RWPE1 (cell line): ENCODE measurements around the gene NT5C2.
"Not testable (repeated sequence)": the region's sequence is repeated elsewhere in the genome, so short reads cannot be mapped to it uniquely, and the experiment has no call there.

ENCODE experiments used
- CTCF ChIA-PET: fragments of 350-600 bp; sonication (Branson Sonifier 250); formaldehyde crosslinking; extraction: SDS; loops from one replicate; lab custom pipeline; 2021; lab: Yijun Ruan, JAX
- POLR2A ChIA-PET: fragments of 400-600 bp; formaldehyde crosslinking; extraction: SDS; loops from one replicate; lab custom pipeline; 2020; ENCODE audit warnings: antibody characterized with exemption; ENCODE audit not compliant: low non-redundant PET; lab: Yijun Ruan, JAX
- DNase-seq: peaks from one replicate; pipeline ENCODE4 v3.0.0; 2012; ENCODE audit warnings: low spot score
- H3K27ac ChIP-seq: fragments of 450-650 bp; 2 replicates; pipeline ENCODE4 v1.5.1; 2017
- TF ChIP-seq, protein P1 (sequence below): fragments of 450-650 bp; conservative IDR thresholded peaks from 2 replicates; pipeline ENCODE4 v1.5.1; 2017; ENCODE audit warnings: low read depth, mild to moderate bottlenecking

Gene NT5C2

DNA sequence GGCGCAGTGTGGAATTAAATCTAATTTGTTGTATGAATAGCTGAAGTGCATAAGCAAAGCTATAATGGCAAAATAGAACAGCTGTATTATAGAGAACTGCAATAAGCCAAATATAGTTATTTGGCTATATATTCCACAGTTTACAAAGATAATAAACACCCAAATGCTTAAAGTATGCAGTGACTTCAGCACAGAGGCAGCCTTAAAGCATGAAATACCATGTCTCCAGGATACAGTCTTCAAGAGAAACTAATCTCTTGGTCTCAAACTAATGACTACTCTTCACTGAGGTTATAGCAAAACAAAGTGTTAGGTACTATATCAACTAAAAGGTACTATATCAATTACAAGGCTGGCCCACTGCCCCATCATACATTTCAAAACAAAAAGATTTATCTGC, 48.0 kb downstream of the NT5C2 start:
- ChIA-PET POLR2A (no interaction called here), CTCF (interaction anchor here (0.6 to 0.7 kb wide), 2 partner anchors 10 to 189 kb away, joined by 3 read pairs; no protein-coding TSS in a partner anchor)
- no peak for DNase-seq
- no peak overlapping the region for H3K27ac ChIP-seq
- TF ChIP-seq, protein P1, sequence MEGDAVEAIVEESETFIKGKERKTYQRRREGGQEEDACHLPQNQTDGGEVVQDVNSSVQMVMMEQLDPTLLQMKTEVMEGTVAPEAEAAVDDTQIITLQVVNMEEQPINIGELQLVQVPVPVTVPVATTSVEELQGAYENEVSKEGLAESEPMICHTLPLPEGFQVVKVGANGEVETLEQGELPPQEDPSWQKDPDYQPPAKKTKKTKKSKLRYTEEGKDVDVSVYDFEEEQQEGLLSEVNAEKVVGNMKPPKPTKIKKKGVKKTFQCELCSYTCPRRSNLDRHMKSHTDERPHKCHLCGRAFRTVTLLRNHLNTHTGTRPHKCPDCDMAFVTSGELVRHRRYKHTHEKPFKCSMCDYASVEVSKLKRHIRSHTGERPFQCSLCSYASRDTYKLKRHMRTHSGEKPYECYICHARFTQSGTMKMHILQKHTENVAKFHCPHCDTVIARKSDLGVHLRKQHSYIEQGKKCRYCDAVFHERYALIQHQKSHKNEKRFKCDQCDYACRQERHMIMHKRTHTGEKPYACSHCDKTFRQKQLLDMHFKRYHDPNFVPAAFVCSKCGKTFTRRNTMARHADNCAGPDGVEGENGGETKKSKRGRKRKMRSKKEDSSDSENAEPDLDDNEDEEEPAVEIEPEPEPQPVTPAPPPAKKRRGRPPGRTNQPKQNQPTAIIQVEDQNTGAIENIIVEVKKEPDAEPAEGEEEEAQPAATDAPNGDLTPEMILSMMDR: no peak

DNA sequence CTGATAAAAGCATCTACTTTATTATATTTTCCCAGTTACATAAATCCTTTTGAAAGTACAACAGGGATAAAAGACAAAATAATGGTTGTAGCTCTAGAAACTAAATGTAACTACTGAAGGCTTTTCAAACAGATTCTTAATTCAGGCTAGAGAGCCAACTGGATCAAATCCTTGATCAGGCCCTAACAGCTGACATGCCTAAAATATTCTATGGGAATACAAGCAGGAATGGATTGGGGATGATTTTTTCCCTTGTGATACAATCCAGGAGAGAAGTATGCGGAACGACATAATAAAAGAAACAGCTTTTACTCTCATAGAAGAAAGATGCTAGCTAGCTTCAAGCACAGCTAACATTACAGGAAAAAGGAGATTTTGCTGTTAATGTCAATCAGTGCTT, 49.0 kb downstream of the NT5C2 start:
- TF ChIP-seq, protein P1: no peak
- ChIA-PET CTCF (interaction anchor here (0.5 to 0.9 kb wide), 2 partner anchors 39 to 101 kb away, joined by 3 to 4 read pairs; no protein-coding TSS in a partner anchor), POLR2A (no interaction called here)
- no peak overlapping the region for H3K27ac ChIP-seq
- DNase-seq: no peak

DNA sequence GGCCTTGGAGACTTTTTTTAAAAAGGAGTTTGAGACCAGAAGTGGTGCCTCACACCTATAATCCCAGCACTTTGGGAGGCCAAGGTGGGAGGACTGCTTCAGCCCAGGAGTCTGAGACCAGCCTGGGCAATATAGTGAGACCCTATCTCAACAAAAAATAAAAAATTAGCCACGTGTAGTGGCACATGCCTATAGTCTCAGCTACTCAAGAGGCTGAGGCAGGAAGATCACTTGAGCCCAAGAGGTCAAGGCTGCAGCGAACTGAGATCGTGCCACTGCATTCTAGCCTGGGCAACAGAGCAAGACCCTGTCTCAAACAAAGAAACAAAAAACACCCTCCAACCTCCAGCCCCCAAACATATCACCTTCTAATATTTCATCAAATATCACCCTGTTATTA, 49.4 kb downstream of the NT5C2 start:
- DNase-seq, H3K27ac ChIP-seq, POLR2A ChIA-PET: not testable (repeated sequence)
- CTCF ChIA-PET: interaction anchor here (0.5 kb wide), 1 partner anchor 39 kb away, joined by 4 read pairs; no protein-coding TSS in a partner anchor

DNA sequence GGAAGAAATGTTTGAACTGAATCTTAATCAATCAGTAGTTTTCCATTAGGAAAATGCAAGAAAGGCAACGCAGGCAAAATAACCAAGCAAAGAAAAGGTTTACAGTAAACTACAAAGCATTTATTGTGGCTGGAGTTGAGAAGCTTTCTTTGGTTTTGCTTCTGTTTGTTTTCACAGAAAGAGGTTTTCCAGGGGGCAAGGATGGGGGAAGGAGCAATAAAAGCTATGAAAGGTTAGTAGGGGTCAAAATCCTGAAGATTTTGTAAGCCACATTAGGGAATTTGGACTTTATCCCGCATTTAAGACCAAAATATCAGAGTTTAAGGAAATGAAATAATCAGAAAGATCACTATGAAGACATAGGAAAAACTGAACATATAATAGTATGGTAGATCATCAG, 51.1 kb downstream of the NT5C2 start:
- H3K27ac ChIP-seq: no peak overlapping the region
- TF ChIP-seq, protein P1: no peak
- ChIA-PET POLR2A (no interaction called here), CTCF (interaction anchor here (0.6 to 0.7 kb wide), 2 partner anchors 19 to 153 kb away, joined by 3 to 5 read pairs; no protein-coding TSS in a partner anchor)
- no peak for DNase-seq

DNA sequence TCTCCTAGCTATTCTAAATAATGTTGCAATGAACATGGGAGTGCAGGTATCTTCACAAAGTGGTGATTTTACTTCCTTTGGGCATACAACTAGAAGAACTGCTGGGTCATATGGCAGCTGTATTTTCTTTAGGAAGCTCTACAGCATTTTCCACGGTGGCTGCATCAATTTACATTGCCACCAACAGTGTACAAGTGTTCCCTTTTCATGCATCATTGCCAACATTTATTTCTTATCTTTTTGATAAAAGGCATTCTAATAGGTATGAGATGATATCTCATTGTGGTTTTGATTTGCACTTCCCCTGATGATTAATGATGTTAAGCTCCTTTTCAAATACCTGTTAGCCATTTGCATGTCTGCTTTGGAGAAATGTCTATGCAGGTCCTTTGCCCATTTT, 52.6 kb downstream of the NT5C2 start:
- POLR2A ChIA-PET: no interaction called here
- DNase-seq: no peak
- TF ChIP-seq, protein P1: no peak
- CTCF ChIA-PET: interaction anchor here (0.8 kb wide), 1 partner anchor 30 kb away, joined by 4 read pairs; no protein-coding TSS in a partner anchor
- no peak overlapping the region for H3K27ac ChIP-seq

DNA sequence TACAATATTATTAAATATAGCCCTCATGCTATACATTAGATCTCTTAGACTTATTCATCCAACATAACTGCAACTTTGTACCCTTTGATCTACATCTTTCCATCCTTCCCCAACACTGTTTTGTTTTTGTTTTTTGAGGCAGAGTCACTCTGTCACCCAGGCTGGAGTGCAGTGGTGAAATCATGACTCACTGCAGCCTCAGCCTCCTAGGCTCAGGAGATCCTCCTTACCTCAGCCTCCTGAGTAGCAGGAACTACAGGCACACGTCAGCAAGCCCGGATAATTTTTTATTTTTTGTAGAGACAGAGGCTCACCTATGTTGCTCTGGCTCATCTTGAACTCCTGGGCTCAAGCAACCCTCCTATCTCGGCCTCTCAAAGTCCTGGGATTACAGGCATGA, 53.3 kb downstream of the NT5C2 start:
- TF ChIP-seq, protein P1: no peak
- H3K27ac ChIP-seq: no peak overlapping the region
- POLR2A ChIA-PET: no interaction called here
- no peak for DNase-seq
- CTCF ChIA-PET: no interaction called here

DNA sequence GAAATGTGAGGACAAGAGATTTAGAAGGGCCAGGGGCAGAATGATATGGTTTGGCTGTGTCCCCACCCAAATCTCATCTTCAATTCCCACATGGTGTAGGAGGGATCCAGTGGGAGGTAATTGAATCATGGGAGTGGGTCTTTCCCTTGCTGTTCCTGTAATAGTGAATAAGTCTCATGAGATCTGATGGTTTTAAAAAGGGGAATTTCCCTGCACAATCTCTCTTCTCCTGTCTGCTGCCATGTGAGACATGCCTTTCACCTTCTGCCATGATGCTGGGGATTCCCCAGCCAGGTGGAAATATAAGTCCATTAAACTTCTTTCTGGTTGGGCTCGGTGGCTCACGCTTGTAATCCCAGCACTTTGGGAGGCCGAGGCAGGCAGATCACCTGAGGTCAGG, 57.9 kb downstream of the NT5C2 start:
- POLR2A ChIA-PET, DNase-seq, H3K27ac ChIP-seq: not testable (repeated sequence)
- CTCF ChIA-PET: interaction anchor here (0.7 kb wide), 1 partner anchor 205 kb away, joined by 3 read pairs; no protein-coding TSS in a partner anchor
